HK-2 (cell line): ENCODE results near the gene SUZ12.
"Not testable (repeated sequence)": the region's sequence is repeated elsewhere in the genome, so short reads cannot be mapped to it uniquely, and the experiment has no call there.

Source experiments
- DNase-seq: peaks from one replicate; pipeline ENCODE4 v3.0.0-alpha.2; 2018; ENCODE audit not compliant: unreplicated experiment

Gene SUZ12

DNA sequence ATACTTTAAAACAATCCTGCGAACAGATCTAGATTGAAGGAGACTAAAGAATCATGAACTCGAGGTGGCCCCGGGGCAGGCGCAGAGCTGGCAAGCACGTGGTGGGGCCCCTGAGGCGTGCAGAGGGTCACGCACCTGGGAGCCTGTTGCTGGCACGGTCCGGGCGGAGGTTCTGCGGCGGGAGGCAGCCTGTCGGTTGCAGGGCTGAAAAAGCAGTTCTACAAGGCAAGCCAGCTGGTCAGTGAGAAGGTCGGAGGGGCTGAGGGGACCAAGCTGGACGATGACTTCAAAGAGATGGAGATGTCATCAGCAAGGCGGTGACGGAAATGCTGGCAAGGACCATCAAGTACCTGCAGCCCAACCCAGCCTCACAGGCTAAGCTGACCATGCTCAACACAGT, 103.4 kb downstream of the SUZ12 start:
- DNase-seq, result not testable (repeated sequence)

DNA sequence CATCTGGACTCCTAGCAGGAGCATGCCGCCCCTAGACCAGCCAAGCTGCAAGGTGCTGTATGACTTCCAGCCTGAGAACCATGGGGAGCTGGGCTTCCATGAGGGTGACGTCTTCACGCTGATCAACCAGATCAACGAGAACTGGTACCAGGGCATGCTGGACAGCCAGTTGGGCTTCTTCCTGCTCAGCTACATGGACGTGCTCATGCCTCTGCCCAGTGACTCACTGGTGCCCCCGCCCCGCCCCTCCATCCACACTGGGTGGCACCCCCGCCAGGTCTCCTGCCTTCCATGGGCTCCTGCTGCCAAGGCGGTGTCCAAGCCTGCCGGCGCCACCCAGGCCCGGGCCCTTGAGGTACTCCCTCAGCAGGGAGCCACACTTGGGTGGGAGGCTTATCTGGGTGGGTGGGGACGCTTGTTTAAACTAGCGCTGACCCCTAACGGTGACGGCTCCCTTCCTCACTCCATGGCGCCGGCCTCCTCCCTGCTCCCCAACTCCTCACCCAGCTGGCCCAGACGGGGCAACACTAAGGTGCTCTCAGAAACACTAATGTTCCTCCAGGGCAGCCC, 104.6 kb downstream of the SUZ12 start:
- DNase-seq, result not testable (repeated sequence)

DNA sequence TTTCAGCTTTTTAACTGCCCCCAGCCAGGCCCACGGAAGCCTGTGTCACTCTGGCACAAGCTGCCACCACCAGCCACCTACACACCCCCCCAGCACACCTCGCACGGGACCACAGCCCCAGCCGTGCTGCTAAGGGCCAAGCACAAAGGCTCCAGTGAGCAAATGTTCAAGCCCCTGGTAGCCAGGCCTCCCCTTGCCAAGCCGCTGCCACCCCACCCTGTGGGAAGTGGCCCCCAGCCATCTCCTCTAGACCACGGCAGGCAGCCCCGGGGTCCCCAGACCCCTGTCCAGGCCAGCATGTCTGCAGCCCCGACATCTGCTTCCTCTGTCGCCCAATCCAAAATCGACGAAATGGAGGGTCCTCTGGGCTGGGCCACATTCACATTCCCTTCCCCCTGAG, 105.5 kb downstream of the SUZ12 start:
- DNase-seq, result not testable (repeated sequence)

DNA sequence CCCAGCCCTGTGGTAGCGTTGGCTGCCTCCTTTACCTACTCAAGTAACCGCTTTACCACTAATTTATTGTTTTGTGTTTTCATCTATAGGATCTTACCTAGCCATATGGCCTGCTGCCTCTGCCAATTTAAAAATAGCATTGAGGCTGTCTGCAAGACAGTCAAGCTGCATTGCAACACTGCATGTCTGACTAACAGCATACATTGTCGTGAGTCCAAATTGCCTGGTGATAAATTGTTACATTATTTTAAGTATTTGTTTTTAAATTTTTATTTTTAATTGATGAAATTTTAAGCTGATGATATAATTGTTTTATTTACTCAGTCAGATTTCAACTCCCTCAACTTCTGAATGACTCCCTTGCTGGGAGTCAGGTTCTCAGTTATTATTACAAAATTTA, 108.8 kb downstream of the SUZ12 start:
- not testable (repeated sequence) for DNase-seq

DNA sequence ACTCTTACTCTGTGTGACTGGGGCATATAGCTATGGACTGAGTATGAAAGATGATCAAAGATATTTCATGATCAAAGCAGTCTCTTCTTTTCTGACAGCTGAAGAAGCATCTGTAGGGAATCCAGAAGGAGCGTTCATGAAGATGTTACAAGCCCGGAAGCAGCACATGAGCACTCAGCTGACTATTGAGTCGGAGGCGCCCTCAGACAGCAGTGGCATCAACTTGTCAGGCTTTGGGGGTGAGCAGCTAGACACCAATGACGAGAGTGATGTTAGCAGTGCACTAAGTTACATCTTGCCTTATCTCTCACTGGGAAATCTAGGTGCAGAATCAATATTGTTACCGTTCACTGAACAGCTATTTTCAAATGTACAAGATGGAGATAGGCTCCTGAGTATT, 110.9 kb downstream of the SUZ12 start:
- not testable (repeated sequence) for DNase-seq
